Type B pancreatic cell (in vitro differentiated cells): ENCODE measurements around the gene RER1. TPM values are rescaled to one million over a fixed set of nuclear protein-coding genes. Genes with fewer than 3 reads are reported as not detected.

ENCODE experiments used
- DNase-seq: peaks from one replicate; pipeline ENCODE4 v3.0.0; 2021; ENCODE audit warnings: mixed read lengths; ENCODE audit not compliant: unreplicated experiment; ENCODE audit errors: extremely low spot score
- H3K27ac Mint-ChIP-seq: 2 replicates; pipeline ENCODE4 v1.8.0; 2021; ENCODE audit warnings: mild to moderate bottlenecking, mixed read lengths
- H3K27me3 Mint-ChIP-seq: 2 replicates; pipeline ENCODE4 v1.8.0; 2021; ENCODE audit warnings: mixed read lengths
- H3K36me3 Mint-ChIP-seq: 2 replicates; pipeline ENCODE4 v1.8.0; 2021; ENCODE audit warnings: mixed read lengths
- H3K4me1 Mint-ChIP-seq: one replicate; pipeline ENCODE4 v1.8.0; 2021; ENCODE audit warnings: mixed read lengths; ENCODE audit not compliant: unreplicated experiment
- H3K4me3 Mint-ChIP-seq: 2 replicates; pipeline ENCODE4 v1.8.0; 2021; ENCODE audit warnings: mild to moderate bottlenecking, mixed read lengths
- H3K9me3 Mint-ChIP-seq: 2 replicates; pipeline ENCODE4 v1.8.0; 2021; ENCODE audit warnings: mixed read lengths
- total RNA-seq: library from RNA; stranded (reverse); gene quantifications from 2 replicates; pipeline ENCODE4 v1.2.1, GENCODE V29; 2021; ENCODE audit warnings: low replicate concordance
- TF ChIP-seq, protein P1 (sequence below): fragments of 200-600 bp; sonication (generic); conservative IDR thresholded peaks from 2 replicates; pipeline ENCODE4 v1.5.0; 2021; ENCODE audit warnings: antibody characterized with exemption, mild to moderate bottlenecking

Gene RER1
- total RNA-seq, 1 donor from 2014 or later = 126 TPM

DNA sequence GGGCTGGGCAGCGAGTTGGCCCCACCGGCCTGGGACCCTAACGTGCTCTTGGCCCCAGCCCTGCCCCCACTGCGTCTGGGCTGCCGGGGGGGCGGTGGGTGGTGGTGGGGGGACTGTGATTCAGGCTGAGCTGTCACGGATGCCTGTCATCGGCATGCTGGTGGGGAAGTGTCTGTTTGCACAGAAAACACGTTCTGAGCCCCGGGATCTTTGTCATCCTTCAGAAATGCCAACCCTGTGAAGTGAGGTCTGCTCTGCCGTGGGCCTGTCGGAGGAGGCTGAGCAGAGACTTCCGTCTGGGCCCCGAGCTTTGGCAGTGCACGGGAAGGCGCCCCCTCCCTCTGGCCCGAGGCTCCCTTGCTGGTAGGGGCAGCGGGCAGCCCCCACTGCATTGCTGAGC, 60.1 kb downstream of the RER1 start:
- DNase-seq = no peak
- Mint-ChIP-seq H3K27ac (no peak overlapping the region), H3K4me1 (peaks cover 4% of the 10 kb centered on the region), H3K27me3 (peaks cover 8% of the 10 kb centered on the region), H3K36me3 (no peaks in the 10 kb centered on the region), H3K4me3 (no peak overlapping the region), H3K9me3 (no peaks in the 10 kb centered on the region)
- TF ChIP-seq, protein P1, sequence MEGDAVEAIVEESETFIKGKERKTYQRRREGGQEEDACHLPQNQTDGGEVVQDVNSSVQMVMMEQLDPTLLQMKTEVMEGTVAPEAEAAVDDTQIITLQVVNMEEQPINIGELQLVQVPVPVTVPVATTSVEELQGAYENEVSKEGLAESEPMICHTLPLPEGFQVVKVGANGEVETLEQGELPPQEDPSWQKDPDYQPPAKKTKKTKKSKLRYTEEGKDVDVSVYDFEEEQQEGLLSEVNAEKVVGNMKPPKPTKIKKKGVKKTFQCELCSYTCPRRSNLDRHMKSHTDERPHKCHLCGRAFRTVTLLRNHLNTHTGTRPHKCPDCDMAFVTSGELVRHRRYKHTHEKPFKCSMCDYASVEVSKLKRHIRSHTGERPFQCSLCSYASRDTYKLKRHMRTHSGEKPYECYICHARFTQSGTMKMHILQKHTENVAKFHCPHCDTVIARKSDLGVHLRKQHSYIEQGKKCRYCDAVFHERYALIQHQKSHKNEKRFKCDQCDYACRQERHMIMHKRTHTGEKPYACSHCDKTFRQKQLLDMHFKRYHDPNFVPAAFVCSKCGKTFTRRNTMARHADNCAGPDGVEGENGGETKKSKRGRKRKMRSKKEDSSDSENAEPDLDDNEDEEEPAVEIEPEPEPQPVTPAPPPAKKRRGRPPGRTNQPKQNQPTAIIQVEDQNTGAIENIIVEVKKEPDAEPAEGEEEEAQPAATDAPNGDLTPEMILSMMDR = no peak

DNA sequence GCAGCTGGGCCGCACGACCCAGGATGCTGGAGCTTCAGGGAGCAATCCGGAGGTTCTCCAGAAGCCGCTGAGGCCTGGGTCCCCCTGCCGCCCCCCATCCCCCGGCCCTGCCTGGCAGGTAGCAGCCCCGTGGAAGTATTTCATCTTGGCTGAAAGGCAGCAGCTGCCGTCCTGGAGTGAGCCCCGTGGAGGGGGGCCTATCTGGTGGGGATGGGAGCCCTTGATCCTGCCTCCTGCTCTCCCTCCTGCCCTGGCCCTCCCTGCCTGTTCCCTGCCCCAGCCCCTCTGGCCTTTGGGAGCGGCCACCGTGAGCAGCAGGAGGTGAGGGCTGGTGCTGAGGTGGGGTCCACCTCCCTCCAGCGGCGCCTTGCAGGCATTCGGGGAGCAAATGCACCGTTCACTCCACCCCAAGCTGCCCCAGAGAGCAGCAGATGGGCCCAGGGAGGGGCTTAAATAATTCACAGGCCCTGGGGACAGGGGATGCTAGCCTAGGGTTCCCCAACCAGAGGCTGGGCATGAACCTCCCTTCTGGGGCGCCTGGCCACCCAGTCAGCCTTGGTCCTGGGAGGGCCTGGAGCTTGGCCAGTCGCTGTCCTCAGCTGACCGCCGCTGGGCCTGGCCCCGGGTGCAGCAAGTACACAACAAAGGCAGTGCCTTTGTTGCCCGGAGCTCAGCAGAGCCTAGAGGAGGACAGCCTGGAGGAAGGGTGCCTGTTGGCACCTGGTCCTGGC, 60.7 kb downstream of the RER1 start:
- H3K9me3 Mint-ChIP-seq = no peaks in the 10 kb centered on the region
- peaks cover 4% of the 10 kb centered on the region for H3K4me1 Mint-ChIP-seq
- no peak overlapping the region for H3K27ac Mint-ChIP-seq
- H3K4me3 Mint-ChIP-seq = no peak overlapping the region
- DNase-seq = no peak
- no peaks in the 10 kb centered on the region for H3K36me3 Mint-ChIP-seq
- TF ChIP-seq, protein P1 = no peak
- peaks cover 4% of the 10 kb centered on the region for H3K27me3 Mint-ChIP-seq

DNA sequence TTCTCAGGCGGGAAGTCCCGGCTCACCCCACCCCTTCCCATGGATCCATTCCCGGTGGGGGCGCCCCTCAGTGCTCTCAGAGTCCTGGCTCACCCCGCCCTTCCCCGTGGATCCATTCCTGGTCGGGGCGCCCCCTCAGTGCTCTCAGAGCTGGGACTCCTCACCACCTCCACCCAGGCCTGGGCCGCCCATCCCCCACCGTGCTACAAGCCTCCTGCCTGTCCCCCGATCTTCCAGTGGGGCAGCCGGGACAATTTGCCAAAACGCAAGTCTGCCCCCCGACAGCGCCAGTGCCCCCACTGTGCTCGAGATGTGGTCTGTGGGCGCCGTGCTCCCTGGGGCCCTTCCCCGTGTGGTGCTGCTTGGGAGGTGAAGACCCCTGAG, 61.3 kb downstream of the RER1 start:
- H3K36me3 Mint-ChIP-seq = no peaks in the 10 kb centered on the region
- H3K27me3 Mint-ChIP-seq = peaks cover 4% of the 10 kb centered on the region
- H3K27ac Mint-ChIP-seq = no peak overlapping the region
- no peak overlapping the region for H3K4me3 Mint-ChIP-seq
- no peaks in the 10 kb centered on the region for H3K9me3 Mint-ChIP-seq
- H3K4me1 Mint-ChIP-seq = peaks cover 4% of the 10 kb centered on the region
- DNase-seq = no peak
- TF ChIP-seq, protein P1 = no peak

DNA sequence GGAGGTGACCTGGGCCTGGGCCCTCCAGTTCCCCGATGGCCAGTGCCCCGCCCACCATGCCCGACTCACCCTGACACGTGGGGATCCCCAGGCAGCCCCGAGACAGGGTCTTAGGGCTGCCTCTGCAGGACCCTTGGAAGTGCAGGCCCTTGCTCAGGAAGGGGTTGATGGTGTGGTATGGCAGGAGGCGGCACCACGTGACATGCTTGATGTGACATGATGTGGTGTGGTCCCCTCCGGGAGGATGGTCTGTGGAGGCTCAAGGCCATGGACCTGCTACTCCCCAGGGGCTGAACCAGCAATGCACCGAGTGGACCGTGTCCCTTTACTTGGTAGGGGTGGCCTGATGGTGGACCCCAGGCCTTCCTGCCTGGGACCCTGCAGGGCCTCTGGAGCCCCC, 62.6 kb downstream of the RER1 start:
- DNase-seq = no peak
- no peaks in the 10 kb centered on the region for H3K36me3 Mint-ChIP-seq
- H3K9me3 Mint-ChIP-seq = no peaks in the 10 kb centered on the region
- no peak overlapping the region for H3K4me3 Mint-ChIP-seq
- no peaks in the 10 kb centered on the region for H3K4me1 Mint-ChIP-seq
- no peak overlapping the region for H3K27ac Mint-ChIP-seq
- H3K27me3 Mint-ChIP-seq = no peaks in the 10 kb centered on the region
- TF ChIP-seq, protein P1 = no peak

Other genes starting within 250 kb of the RER1 start
- gene FAAP20, start 197.1 kb upstream of the RER1 start, total RNA-seq = 45.8 and 73.8 TPM in 2 replicates
- 52.7 and 55.7 TPM in 2 replicates for gene SKI, start 163.5 kb upstream of the RER1 start, total RNA-seq
- gene MORN1, start 287 bp upstream of the RER1 start, total RNA-seq = 17.7 and 27.5 TPM in 2 replicates
- 26.7 and 27.3 TPM in 2 replicates for gene PEX10, start 20.7 kb downstream of the RER1 start, total RNA-seq
- 0.67 and 0.82 TPM in 2 replicates for gene PLCH2, start 84.4 kb downstream of the RER1 start, total RNA-seq
- 36.4 and 49.1 TPM in 2 replicates for gene PANK4, start 134.8 kb downstream of the RER1 start, total RNA-seq
- 4.5 and 5.1 TPM in 2 replicates for gene HES5, start 138.4 kb downstream of the RER1 start, total RNA-seq
- 4.2 and 8.5 TPM in 2 replicates for gene TNFRSF14, start 164.5 kb downstream of the RER1 start, total RNA-seq
- gene PRXL2B, start 194.9 kb downstream of the RER1 start, total RNA-seq = 33.7 and 40.3 TPM in 2 replicates
- gene MMEL1, start 241.2 kb downstream of the RER1 start, total RNA-seq = 1.1 TPM in 1 of 2 replicates, not detected in the other